ENCODE measurements around the gene NET1.

NET1 gene

GRCh38 chr10:5411941-5412276, 448 bp upstream of the NET1 start:
- no peaks in the 10 kb centered on the region for H3K27me3 ChIP-seq (ENCODE audit: insufficient read depth, low read length)
- H3K27ac ChIP-seq (ENCODE audit: low read depth, low read length, poor library complexity, severe bottlenecking): no peak overlapping the region
- H3K9me2 ChIP-seq (ENCODE audit: low read depth, low read length): no peaks in the 10 kb centered on the region
- peak overlapping the region; percentile 97 for H2AFZ ChIP-seq (ENCODE audit: low read length)
- H4K20me1 ChIP-seq (ENCODE audit: insufficient read depth, low read length): no peaks in the 10 kb centered on the region
- TF ChIP-seq EZH2 (IDR thresholded peaks at IDR 0.05; ENCODE audit: borderline replicate concordance, low read length) (no peak), CTCF (IDR thresholded peaks at IDR 0.05; ENCODE audit: low read length) (no peak)
- 0 out of 2 replicates have a peak, but pooled peaks cover 6% of the 10 kb centered on the region for H3K9me3 ChIP-seq (ENCODE audit: low read length)
- peak overlapping the region; percentile 84 for H3K4me3 ChIP-seq (ENCODE audit: low read depth, low read length, poor library complexity, severe bottlenecking)
- no peaks in the 10 kb centered on the region for H3F3A ChIP-seq (ENCODE audit: insufficient read depth, low read length)
- peaks cover 30% of the 10 kb centered on the region for H3K79me2 ChIP-seq (ENCODE audit: insufficient read depth, low read length)
- H3K9ac ChIP-seq (ENCODE audit: low read length): peak overlapping the region; percentile 80
- peaks cover 9% of the 10 kb centered on the region for H3K36me3 ChIP-seq (ENCODE audit: insufficient read depth, low read length)
- H3K4me2 ChIP-seq (ENCODE audit: low read length): peak overlapping the region; percentile 93
- H3K4me1 ChIP-seq (ENCODE audit: insufficient read depth, low read length, severe bottlenecking): peaks cover 20% of the 10 kb centered on the region

GRCh38 chr10:5413012-5413938, 918 bp downstream of the NET1 start:
- H3K4me1 ChIP-seq (ENCODE audit: insufficient read depth, low read length, severe bottlenecking): peaks cover 20% of the 10 kb centered on the region
- H3K4me3 ChIP-seq (ENCODE audit: low read depth, low read length, poor library complexity, severe bottlenecking): peak overlapping the region; percentile 84
- H4K20me1 ChIP-seq (ENCODE audit: insufficient read depth, low read length): no peaks in the 10 kb centered on the region
- H3K36me3 ChIP-seq (ENCODE audit: insufficient read depth, low read length): peaks cover 16% of the 10 kb centered on the region
- H2AFZ ChIP-seq (ENCODE audit: low read length): no peak overlapping the region
- TF ChIP-seq CTCF (IDR thresholded peaks at IDR 0.05; ENCODE audit: low read length): no peak
- no peak for TF ChIP-seq EZH2 (IDR thresholded peaks at IDR 0.05; ENCODE audit: borderline replicate concordance, low read length)
- no peaks in the 10 kb centered on the region for H3F3A ChIP-seq (ENCODE audit: insufficient read depth, low read length)
- H3K79me2 ChIP-seq (ENCODE audit: insufficient read depth, low read length): peaks cover 44% of the 10 kb centered on the region
- H3K4me2 ChIP-seq (ENCODE audit: low read length): peak overlapping the region; percentile 100
- H3K9ac ChIP-seq (ENCODE audit: low read length): peak overlapping the region; percentile 78
- no peaks in the 10 kb centered on the region for H3K9me2 ChIP-seq (ENCODE audit: low read depth, low read length)
- H3K9me3 ChIP-seq (ENCODE audit: low read length): peaks cover 8% of the 10 kb centered on the region
- H3K27me3 ChIP-seq (ENCODE audit: insufficient read depth, low read length): no peaks in the 10 kb centered on the region
- no peak overlapping the region for H3K27ac ChIP-seq (ENCODE audit: low read depth, low read length, poor library complexity, severe bottlenecking)

- Histone ChIP-seq H3F3A (ENCODE audit: insufficient read depth, low read length) (no peaks in the 10 kb centered on the region), H3K36me3 (ENCODE audit: insufficient read depth, low read length) (peaks cover 16% of the 10 kb centered on the region), H3K9ac (ENCODE audit: low read length) (no peak overlapping the region), H3K27ac (ENCODE audit: low read depth, low read length, poor library complexity, severe bottlenecking) (no peak overlapping the region), H3K79me2 (ENCODE audit: insufficient read depth, low read length) (peaks cover 78% of the 10 kb centered on the region), H4K20me1 (ENCODE audit: insufficient read depth, low read length) (no peaks in the 10 kb centered on the region), H3K9me2 (ENCODE audit: low read depth, low read length) (no peaks in the 10 kb centered on the region), H3K27me3 (ENCODE audit: insufficient read depth, low read length) (no peaks in the 10 kb centered on the region), H3K4me2 (ENCODE audit: low read length) (no peak overlapping the region), H3K4me3 (ENCODE audit: low read depth, low read length, poor library complexity, severe bottlenecking) (no peak overlapping the region), H3K4me1 (ENCODE audit: insufficient read depth, low read length, severe bottlenecking) (peaks cover 18% of the 10 kb centered on the region), H3K9me3 (ENCODE audit: low read length) (peaks cover 21% of the 10 kb centered on the region), H2AFZ (ENCODE audit: low read length) (no peak overlapping the region)
- TF ChIP-seq EZH2 (IDR thresholded peaks at IDR 0.05; ENCODE audit: borderline replicate concordance, low read length): no peak
- no peak for TF ChIP-seq CTCF (IDR thresholded peaks at IDR 0.05; ENCODE audit: low read length)
Observed at GRCh38 chr10:5416981-5417380, 4.6 kb downstream of the NET1 start.

Measured in OCI-LY1 (cell line).